Astrocyte of the hippocampus (primary cell): ENCODE measurements around the gene CEBPZ.
"Not testable (repeated sequence)": the region's sequence is repeated elsewhere in the genome, so short reads cannot be mapped to it uniquely, and the experiment has no call there.

Source experiments
- DNase-seq: peaks from one replicate; pipeline ENCODE4 v3.0.0; 2011; ENCODE audit warnings: low read depth, low spot score

Gene CEBPZ, protein sequence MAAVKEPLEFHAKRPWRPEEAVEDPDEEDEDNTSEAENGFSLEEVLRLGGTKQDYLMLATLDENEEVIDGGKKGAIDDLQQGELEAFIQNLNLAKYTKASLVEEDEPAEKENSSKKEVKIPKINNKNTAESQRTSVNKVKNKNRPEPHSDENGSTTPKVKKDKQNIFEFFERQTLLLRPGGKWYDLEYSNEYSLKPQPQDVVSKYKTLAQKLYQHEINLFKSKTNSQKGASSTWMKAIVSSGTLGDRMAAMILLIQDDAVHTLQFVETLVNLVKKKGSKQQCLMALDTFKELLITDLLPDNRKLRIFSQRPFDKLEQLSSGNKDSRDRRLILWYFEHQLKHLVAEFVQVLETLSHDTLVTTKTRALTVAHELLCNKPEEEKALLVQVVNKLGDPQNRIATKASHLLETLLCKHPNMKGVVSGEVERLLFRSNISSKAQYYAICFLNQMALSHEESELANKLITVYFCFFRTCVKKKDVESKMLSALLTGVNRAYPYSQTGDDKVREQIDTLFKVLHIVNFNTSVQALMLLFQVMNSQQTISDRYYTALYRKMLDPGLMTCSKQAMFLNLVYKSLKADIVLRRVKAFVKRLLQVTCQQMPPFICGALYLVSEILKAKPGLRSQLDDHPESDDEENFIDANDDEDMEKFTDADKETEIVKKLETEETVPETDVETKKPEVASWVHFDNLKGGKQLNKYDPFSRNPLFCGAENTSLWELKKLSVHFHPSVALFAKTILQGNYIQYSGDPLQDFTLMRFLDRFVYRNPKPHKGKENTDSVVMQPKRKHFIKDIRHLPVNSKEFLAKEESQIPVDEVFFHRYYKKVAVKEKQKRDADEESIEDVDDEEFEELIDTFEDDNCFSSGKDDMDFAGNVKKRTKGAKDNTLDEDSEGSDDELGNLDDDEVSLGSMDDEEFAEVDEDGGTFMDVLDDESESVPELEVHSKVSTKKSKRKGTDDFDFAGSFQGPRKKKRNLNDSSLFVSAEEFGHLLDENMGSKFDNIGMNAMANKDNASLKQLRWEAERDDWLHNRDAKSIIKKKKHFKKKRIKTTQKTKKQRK

DNA sequence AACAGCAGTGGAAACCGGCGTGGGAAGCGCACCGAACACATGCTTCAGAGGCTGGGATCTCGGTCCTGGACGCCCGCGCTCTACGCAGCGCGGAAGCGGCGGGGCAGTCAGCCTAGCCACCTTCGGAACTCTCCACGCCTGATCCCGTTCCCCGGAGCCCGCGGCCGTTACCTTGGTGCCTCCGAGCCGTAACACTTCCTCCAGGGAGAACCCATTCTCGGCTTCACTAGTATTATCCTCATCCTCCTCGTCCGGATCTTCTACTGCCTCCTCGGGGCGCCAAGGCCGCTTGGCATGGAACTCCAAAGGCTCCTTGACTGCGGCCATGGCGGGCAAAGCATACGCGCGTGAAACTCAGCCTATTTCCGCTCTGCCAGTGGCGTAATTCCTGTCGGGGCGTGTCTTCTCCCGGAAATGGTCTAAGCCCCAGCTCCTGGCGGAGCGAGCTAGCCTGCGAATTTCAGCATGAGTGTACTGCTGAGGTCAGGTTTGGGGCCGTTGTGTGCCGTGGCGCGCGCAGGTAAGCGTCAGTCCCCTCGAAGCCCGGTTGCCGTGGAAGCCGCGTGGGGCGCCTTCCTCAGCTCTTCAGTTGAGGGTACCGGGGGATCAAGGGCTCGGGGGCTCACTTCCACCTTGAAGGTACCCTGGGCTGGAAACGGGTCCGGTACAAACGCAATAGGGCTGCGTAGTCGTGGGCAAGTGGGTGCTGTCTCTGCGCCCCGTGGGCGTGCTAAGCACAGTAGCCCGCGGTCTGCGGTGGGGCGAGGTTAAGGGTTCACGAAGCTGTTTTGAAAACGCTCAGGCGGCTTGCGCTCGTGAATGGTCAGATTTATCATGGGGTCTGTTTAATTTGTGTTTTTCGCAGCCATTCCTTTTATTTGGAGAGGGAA, at the start of gene CEBPZ, which contains the start of gene NDUFAF7:
Gene CEBPZ, minus strand, starts transcription at position 356 of the 890 bp plus-strand sequence. Its CDS starts 29 bp downstream, at position 327.
Gene NDUFAF7, plus strand, starts transcription at position 418 of the 890 bp plus-strand sequence. Its CDS starts 48 bp downstream, at position 466.
- DNase-seq, result peak; percentile 96

DNA sequence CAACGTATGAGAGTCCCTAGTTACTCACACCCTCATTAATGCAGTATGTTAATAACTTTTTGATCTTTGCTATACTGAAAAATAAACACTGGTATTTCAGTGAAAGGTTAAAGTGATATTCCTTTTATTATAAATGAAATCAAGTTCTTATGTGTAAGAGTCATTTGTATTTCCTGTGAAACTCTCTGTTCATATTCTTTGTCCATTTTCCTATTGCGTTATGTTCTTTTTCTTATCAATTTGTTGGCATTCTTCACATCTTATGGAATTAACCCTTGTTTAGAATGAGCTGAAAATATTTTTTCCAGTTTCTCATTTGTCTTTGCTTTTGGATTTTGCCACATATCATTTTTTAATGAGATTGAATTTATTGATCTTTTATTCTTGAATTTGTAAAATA, 44.9 kb upstream of the CEBPZ start:
- DNase-seq, result no peak

DNA sequence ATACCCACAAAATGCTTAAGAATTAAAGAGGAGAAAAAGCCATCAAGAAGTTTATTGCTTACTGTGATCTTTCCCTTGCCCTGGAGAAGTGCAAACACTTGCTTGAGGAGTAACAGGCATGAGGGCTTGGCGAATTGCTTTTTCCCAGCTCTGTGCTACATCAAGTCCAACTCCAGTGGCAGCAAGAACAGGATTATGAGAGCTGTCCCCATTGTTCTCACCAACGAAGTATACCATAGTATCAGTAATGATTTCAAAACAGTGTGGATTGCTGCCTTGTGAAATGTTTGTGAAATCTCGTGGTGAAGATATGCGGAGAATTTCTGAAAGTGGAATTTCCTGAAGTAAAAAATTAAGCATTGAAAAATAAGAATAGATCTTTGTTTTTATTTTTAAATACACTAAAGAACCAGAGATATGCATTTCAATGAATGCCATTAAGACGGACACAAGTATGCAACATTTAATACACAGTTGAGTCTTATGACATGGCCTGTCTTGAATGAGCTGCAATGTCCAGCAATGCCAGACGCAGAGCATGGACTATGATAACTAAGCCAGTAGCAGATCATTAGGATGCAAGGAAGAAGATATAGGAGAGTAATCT, 43.1 kb upstream of the CEBPZ start:
- no peak for DNase-seq

DNA sequence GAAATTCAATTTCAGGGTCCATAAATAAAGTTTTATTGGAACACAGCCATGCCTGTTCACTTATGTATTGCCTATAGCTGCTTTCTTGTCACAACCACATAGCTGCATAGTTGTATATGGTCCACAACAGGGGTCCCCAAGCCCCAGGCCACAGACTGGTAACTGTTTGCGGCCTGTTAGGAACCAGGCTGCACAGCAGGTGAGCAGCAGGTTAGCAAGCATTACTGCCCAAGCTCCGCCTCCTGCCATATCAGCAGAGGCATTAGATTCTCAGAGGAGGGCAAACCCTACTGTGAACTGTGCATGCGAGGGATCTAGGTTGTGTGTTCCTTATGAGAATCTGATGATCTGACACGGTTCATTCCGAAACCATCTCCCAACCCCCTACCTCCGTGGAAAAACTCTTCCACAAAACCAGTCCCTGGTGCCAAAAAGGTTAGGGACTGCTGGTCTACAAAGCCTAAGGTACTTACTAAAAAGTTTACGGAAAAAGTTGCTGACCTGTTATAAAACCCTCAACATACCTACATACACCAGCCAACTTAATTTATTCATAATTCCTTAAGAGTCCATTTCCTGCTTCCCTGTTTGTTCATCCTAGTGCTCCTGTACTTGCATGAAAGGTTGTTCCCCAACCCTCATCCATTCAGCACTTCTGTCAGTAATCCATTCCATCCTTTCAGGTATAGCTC, 40.1 kb upstream of the CEBPZ start:
- no peak for DNase-seq

DNA sequence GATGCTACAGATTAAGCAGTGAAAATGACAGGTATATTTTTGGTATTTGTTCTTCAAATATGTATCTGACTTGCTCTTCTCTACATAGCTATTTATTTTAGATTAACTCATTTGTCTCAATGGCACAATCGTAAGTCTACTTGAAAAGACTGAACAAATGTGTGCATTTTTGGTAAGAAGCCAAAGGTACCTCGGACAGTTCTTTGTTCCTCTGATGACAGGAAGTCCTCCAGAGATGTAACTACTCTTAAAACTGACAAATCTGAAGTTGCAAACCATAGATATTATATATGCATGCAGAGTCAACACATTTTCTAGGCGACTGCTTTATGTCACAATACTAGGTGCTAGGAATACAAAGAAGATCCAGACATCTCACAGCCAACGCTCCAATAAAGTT, 36.7 kb upstream of the CEBPZ start:
- DNase-seq, result no peak

DNA sequence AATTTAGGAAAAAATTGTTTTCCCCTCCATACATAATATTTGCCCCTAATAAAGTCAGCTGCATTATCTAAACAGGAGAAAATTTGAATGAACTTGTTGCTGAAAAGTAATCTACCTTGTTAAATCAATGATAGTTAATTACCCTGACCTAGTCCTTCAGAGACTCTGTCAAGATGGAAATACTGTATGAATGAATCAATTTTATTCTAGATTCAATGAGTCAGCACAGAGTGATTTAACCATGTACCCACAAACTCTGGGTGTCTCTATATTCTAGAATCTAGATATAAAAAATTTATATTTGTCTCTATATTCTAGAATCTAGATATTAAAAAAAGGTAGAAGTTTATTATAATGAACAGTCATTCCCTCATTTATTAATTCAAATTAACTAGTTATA, 36.3 kb upstream of the CEBPZ start:
- no peak for DNase-seq

DNA sequence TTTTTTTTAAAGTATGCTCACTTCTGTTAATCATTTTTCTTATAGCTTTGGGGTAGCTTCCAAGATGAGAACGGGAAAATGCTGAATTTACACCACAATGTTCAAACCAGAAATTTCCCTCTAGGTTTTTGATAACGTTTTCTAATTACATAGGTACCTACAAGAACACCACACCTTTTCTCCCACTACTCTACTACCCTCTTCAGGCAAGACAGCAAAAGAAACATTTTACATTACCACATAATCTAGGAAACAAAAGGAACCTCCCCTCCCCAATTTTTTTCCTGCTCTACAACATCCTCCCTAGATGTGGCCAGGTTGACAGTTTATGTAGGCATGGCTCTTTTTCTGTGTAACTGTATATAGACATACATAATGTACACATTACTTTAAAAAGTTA, 32.4 kb upstream of the CEBPZ start:
- no peak for DNase-seq

DNA sequence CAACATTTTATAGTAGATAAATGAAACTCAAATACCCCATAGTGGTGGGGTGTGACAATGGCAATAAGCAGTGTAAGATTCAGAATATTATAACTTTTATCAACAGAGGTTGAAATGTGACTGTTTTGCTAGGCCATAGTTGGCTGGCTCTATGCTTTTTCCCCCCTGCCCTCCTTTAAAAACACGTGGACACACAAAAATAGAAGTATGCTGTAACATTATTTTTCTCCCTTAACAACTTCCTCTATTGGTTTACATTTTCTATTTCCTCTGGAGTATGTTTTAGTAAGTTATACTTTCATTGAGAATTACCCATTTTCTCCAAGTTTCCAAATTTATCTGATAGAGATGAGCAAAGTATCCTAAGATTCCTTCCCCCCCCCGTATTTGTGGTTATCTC, 31.1 kb upstream of the CEBPZ start:
- no peak for DNase-seq

DNA sequence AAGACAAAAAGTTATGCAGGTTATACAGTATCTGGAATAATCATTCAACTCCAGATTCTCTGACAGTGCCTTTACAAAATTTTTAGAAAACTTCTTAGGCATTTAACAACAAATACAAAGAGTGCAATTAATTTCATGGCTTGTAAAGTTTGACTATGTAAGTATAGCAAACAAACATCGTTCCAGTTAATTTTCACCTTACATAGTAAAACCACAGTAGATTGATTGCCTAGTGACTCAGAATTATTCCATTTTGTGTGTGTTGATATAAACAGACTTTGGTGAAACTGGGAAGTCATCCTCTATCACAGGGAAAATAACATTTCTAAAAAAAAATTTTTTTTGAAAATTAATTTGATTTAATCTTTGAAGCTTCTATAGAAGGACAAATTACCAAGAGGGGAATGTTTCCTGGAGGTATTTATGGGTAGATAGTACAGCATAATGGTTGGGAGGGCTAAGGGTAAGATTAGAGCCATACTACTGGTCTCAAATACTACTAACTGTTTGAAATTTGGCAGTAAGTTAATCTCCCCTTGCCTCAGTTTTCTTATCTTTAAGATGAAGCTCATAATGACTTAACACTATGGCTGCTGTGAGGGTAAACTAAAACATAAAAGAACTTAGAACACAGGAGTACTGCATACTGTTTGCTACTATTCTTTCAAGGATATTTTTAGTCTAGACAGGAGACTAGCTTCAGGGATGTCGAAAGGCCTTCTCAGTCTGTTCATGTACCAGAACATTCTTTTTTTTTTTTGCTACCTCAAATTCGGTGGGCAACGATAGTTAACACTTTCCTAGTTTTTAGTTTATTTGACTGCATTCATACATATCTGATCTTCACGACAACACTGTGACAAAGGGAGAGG, 19.7 kb upstream of the CEBPZ start:
- DNase-seq, result no peak

DNA sequence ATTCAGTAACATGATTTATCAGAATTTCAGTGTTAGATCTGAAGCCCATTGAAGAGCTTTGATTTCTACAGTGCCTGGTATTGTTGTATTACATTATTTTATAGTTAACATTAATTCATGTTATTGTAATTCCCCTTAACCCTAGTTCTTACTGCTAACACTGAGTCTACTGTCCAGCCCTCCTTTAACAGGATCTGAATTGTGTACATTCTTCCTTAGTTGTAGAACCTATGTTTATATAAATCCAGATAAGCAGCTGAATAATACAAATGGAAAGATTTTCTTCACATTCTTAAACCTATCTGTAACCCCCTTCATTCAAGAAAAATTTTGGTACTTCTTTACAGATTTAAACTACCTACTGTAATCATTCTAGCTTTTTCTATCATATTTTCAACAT, 14.8 kb upstream of the CEBPZ start:
- no peak for DNase-seq

DNA sequence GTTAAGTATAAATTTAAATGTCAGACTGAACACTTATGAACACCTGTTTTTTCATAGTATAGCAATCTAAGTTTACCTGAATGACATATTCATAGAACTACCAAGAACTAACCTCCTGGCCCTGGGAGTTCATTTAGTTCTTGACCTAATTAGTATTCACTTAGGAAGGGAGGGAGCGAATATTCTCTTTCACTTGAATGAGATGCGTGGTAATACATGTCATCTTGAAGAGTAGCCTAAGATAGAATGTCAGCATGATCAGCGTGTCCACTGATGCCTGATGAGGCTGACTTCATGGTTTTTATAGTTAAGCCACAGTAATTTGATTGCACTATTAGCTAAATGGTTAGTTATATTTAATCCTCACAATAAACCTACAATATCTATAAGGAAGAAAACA, 13.4 kb upstream of the CEBPZ start:
- no peak for DNase-seq

DNA sequence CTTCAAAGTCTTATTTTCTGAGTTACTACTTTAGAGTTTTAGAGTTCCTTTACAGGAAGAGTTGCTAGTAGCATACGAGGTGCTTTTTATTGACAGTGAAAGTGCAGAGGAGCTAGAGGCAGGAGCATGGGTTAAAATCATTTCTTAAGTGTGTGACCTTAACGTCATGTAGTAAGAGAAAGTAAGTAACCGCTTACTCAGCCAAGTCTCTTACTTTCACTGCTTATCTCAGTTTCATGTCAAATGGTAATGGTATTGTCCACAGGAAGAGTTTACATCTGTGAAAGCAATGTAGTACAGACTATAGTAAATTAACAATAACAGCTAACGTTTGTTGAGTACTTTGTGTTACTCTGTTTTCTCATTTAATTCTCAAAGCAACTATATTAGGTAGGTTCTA, 12.6 kb upstream of the CEBPZ start:
- DNase-seq, result no peak

DNA sequence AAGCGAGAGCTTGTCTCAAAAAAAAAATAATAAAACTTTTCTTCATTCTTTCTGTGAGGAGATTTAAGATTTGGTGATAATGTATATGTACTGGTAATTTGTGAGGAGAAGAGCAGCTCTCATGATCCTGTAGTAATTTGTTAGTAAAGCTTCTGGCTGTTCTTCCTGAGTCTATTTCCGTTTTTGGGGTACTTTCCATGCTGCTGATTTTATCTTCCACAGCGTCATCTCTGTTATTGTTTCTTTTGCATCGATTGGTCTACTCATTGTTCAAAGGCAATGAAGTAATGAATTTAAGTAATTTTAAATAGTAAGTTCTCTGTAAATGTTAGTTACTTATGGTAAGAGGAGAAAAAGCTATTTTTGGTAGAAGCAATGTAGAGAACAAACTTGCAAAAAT, 12.0 kb upstream of the CEBPZ start:
- DNase-seq, result no peak

DNA sequence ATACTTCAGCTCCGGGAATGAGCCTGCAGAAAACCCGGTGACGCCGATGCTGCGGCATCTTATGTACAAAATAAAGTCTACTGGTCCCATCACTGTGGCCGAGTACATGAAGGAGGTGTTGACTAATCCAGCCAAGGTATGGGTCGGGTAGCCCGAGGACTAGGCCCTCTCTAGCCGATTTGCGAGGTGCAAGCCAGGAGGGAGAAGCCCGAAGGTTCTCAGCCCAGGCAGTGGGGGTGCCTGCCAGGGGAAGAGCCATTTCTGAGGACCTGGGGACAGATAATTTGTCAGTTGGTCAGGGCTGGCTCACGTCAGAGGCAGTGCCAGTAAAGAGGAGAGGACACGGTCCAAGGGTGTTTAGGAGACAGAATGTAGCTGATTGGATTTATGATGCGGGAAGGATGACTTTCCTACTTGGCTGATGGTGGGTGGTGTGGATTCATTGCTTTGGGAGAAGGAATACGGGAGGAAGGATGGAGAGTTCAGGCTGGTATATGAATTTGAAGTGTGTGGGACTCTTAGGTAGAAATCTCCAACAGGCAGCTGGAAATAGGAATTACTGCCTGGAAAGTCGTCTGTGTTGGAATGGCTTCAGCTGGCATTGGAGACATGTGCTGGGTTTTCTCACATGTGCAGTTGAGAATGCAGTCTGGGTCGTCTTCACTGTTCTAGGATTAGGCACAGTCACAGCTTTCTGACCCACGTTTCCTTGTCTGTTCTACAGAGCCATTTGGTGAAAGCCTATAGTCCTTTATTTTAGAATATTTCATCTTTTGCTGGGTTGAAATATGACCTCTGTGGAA, 936 bp upstream of the CEBPZ start:
- DNase-seq, result peak; percentile 34

DNA sequence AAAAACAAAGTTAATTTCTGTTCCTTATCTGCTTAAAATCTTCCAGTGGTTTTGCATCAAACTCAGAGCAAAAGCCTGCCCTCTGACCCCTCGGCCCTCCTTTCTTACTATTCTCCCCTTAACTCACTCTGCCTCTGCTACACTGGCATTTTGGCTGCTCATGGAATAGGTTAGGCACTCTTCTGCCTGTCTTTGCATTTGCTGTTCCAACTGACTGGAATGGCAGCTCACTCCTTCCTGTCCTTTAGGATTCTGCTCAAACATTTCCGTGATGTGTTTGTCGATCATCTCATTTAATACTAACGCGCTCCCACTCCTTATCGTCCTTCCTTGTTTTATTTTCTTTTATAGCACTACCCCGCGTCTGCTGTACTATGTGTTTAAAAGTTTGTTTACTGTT, 815 bp downstream of the CEBPZ start:
- peak; percentile 11 for DNase-seq

DNA sequence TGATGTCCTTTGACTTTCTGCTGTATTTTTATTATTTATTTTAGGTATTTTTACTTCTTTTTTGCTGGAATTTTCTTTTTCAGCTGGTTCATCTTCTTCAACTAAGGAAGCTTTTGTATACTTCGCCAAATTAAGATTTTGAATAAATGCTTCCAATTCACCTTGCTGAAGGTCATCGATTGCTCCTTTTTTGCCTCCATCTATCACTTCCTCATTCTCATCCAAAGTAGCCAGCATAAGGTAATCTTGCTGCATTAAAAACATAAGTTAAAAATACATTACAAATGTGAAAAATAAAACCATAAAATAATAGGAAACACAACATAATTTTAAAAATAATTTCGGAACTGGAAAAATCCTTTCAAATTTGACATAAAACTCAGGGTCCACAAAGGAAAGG, 2.6 kb downstream of the CEBPZ start:
- no peak for DNase-seq

DNA sequence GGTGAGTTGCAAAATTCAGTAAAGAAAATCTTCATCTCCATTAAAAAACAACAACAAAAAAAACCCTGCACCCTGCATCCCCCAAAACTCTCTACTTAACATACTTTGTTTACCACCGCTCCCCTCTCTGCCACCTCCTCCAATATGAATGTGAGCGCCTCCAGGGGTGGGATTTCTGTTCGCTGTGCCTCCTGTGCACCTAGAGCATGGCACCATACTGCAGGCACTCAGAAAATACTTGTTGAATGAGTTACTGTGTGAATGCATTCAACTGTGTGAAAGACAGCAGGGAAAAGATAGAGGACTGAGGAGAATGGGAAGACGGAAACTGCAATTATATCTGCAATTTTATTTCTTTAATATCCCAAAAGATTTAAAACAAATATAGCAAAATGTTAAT, 4.5 kb downstream of the CEBPZ start:
- no peak for DNase-seq

DNA sequence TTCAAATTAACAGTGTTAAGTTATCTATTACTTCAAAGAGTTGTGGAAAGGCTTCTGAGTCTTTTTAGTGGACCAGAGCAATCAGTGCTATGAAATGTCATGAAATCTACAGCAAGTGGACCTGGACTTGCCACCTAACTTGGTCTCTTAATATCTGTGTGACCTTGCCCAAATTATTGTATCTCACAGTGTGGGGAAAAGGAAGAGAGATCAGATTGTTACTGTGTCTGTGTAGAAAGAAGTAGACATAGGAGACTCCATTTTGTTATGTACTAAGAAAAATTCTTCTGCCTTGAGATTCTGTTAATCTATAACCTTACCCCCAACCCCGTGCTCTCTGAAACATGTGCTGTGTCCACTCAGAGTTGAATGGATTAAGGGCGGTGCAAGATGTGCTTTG, 6.3 kb downstream of the CEBPZ start:
- DNase-seq, result not testable (repeated sequence)
